Measurements from ENCODE around the gene ZBTB32. TPM values are rescaled to one million over a fixed set of nuclear protein-coding genes. Genes with fewer than 3 reads are reported as not detected.

ZBTB32 gene
- polyA plus RNA-seq, 1 of the 3 experiments (the other 2 are of a cell fraction), result not detected

GRCh38 chr19:35757749-35758608 is 53.6 kb downstream of the ZBTB32 start, which contains the start of gene PROSER3 (continued):
- TF ChIP-seq, protein P1, sequence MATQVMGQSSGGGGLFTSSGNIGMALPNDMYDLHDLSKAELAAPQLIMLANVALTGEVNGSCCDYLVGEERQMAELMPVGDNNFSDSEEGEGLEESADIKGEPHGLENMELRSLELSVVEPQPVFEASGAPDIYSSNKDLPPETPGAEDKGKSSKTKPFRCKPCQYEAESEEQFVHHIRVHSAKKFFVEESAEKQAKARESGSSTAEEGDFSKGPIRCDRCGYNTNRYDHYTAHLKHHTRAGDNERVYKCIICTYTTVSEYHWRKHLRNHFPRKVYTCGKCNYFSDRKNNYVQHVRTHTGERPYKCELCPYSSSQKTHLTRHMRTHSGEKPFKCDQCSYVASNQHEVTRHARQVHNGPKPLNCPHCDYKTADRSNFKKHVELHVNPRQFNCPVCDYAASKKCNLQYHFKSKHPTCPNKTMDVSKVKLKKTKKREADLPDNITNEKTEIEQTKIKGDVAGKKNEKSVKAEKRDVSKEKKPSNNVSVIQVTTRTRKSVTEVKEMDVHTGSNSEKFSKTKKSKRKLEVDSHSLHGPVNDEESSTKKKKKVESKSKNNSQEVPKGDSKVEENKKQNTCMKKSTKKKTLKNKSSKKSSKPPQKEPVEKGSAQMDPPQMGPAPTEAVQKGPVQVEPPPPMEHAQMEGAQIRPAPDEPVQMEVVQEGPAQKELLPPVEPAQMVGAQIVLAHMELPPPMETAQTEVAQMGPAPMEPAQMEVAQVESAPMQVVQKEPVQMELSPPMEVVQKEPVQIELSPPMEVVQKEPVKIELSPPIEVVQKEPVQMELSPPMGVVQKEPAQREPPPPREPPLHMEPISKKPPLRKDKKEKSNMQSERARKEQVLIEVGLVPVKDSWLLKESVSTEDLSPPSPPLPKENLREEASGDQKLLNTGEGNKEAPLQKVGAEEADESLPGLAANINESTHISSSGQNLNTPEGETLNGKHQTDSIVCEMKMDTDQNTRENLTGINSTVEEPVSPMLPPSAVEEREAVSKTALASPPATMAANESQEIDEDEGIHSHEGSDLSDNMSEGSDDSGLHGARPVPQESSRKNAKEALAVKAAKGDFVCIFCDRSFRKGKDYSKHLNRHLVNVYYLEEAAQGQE (IDR thresholded peaks at IDR 0.05; ENCODE audit: low read depth, low read length), result no peak
- TF ChIP-seq TEAD4 (IDR thresholded peaks at IDR 0.05; ENCODE audit: borderline replicate concordance, insufficient read depth), result no peak
- TF ChIP-seq, protein P2, sequence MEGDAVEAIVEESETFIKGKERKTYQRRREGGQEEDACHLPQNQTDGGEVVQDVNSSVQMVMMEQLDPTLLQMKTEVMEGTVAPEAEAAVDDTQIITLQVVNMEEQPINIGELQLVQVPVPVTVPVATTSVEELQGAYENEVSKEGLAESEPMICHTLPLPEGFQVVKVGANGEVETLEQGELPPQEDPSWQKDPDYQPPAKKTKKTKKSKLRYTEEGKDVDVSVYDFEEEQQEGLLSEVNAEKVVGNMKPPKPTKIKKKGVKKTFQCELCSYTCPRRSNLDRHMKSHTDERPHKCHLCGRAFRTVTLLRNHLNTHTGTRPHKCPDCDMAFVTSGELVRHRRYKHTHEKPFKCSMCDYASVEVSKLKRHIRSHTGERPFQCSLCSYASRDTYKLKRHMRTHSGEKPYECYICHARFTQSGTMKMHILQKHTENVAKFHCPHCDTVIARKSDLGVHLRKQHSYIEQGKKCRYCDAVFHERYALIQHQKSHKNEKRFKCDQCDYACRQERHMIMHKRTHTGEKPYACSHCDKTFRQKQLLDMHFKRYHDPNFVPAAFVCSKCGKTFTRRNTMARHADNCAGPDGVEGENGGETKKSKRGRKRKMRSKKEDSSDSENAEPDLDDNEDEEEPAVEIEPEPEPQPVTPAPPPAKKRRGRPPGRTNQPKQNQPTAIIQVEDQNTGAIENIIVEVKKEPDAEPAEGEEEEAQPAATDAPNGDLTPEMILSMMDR (IDR thresholded peaks at IDR 0.05), result no peak
- TF ChIP-seq SMC3 (IDR thresholded peaks at IDR 0.05; ENCODE audit: low read depth, low read length), result no peak
- TF ChIP-seq RAD21 (IDR thresholded peaks at IDR 0.05; ENCODE audit: low read length), result no peak
- peak; percentile 64; the same call in 1 of the 2 replicates for TF ChIP-seq ELF1 (IDR thresholded peaks at IDR 0.05)
- peak; percentile 68; the same call in 1 of the 2 replicates for TF ChIP-seq FOXM1 (IDR thresholded peaks at IDR 0.05; ENCODE audit: low read depth)
- TF ChIP-seq EZH2phosphoT487 (IDR thresholded peaks at IDR 0.05; ENCODE audit: borderline replicate concordance, low read depth), result no peak
- no peak for TF ChIP-seq NFIC (IDR thresholded peaks at IDR 0.05; ENCODE audit: borderline replicate concordance)
- TF ChIP-seq MEF2A (IDR thresholded peaks at IDR 0.05; ENCODE audit: borderline replicate concordance, low read depth), result no peak
- peak; percentile 67; the same call in 1 of the 2 replicates for TF ChIP-seq MXI1 (IDR thresholded peaks at IDR 0.05; ENCODE audit: low read depth, low read length)
- no peak for TF ChIP-seq JUND (IDR thresholded peaks at IDR 0.05)
- TF ChIP-seq EP300 (IDR thresholded peaks at IDR 0.05; ENCODE audit: borderline replicate concordance in 1 of 2, low read depth in 1 of 2, low read length in 1 of 2), result no peak
- TF ChIP-seq, protein P3, sequence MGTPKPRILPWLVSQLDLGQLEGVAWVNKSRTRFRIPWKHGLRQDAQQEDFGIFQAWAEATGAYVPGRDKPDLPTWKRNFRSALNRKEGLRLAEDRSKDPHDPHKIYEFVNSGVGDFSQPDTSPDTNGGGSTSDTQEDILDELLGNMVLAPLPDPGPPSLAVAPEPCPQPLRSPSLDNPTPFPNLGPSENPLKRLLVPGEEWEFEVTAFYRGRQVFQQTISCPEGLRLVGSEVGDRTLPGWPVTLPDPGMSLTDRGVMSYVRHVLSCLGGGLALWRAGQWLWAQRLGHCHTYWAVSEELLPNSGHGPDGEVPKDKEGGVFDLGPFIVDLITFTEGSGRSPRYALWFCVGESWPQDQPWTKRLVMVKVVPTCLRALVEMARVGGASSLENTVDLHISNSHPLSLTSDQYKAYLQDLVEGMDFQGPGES (IDR thresholded peaks at IDR 0.05; ENCODE audit: low read depth, low read length), result peak; percentile 97
- no peak; the same call in 1 of the 2 replicates for TF ChIP-seq RCOR1 (IDR thresholded peaks at IDR 0.05; ENCODE audit: low read length)
- TF ChIP-seq, protein P4, sequence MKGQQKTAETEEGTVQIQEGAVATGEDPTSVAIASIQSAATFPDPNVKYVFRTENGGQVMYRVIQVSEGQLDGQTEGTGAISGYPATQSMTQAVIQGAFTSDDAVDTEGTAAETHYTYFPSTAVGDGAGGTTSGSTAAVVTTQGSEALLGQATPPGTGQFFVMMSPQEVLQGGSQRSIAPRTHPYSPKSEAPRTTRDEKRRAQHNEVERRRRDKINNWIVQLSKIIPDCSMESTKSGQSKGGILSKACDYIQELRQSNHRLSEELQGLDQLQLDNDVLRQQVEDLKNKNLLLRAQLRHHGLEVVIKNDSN (IDR thresholded peaks at IDR 0.05; ENCODE audit: borderline replicate concordance, low read depth), result no peak
